ENCODE measurements around the gene RMDN2. TPM values are rescaled to one million over a fixed set of nuclear protein-coding genes. Genes with fewer than 3 reads are reported as not detected.

Gene RMDN2
- 1 to 10 TPM; 5.6 to 7.1 TPM for total RNA-seq
- polyA plus RNA-seq = 1 to 10 TPM; 5.8 to 6.7 (median 6.4) TPM
- total RNA-seq = 7.8 to 11.0 (median 9.1) reads per million in 6 experiments

- POLR2A ChIA-PET = interaction anchor here (0.6 to 1.7 kb wide), 11 partner anchors 9 to 1513 kb away, joined by 3 to 10 read pairs (median 3); partner anchors contain the start of gene SRSF7
- Mint-ChIP-seq H3K27me3 (peaks cover 0 to 3% (median 0%) of the 10 kb centered on the region in 5 donors), H3K9me3 (no peaks in the 10 kb centered on the region), H3K4me1 (peaks cover 10 to 44% (median 19%) of the 10 kb centered on the region in 4 donors), H3K4me3 (peak within 1 kb of the TSS; percentile 89 to 99 (median 94)), H3K27ac (peak within 1 kb of the TSS; percentile 90 to 99 (median 96)), H3K36me3 (peaks cover 0 to 2% (median 1%) of the 10 kb centered on the region in 3 donors)
- DNase-seq = peak; percentile 58 to 89 (median 78)
- ATAC-seq = peak; percentile 82 to 84
These were observed at the start of gene RMDN2 for GRCh38 chr2:37925063-37925897. RMDN2 (plus strand) TSS chr2:37925287; CDS start chr2:37929278, 3,991 bp downstream.

GRCh38 chr2:37875403-37875906, 49.6 kb upstream of the RMDN2 start:
- H3K4me3 Mint-ChIP-seq = no peak overlapping the region
- POLR2A ChIA-PET = no interaction called here
- no peak for ATAC-seq

GRCh38 chr2:37876227-37876626, 48.9 kb upstream of the RMDN2 start:
- no peak overlapping the region for H3K27ac Mint-ChIP-seq
- DNase-seq = no peak
- H3K27me3 Mint-ChIP-seq = peaks cover 6 to 30% (median 13%) of the 10 kb centered on the region in 5 donors
- ATAC-seq = no peak
- POLR2A ChIA-PET = no interaction called here
- H3K4me1 Mint-ChIP-seq = peaks cover 0 to 10% (median 2%) of the 10 kb centered on the region in 4 donors
- H3K9me3 Mint-ChIP-seq = no peaks in the 10 kb centered on the region
- H3K4me3 Mint-ChIP-seq = no peak overlapping the region
- H3K36me3 Mint-ChIP-seq = no peaks in the 10 kb centered on the region

More at GRCh38 chr2:37875403-37875906, 49.6 kb upstream of the RMDN2 start:
- Mint-ChIP-seq H3K36me3 (no peaks in the 10 kb centered on the region), H3K27ac (peak overlapping the region in 1 of 10 donors; percentile 7), H3K9me3 (no peaks in the 10 kb centered on the region), H3K4me1 (peaks cover 0 to 10% (median 2%) of the 10 kb centered on the region in 4 donors), H3K27me3 (peaks cover 3 to 23% (median 8%) of the 10 kb centered on the region in 5 donors)
- DNase-seq = no peak

GRCh38 chr2:37877457-37878315, 47.4 kb upstream of the RMDN2 start:
- Mint-ChIP-seq H3K27me3 (peaks cover 9 to 37% (median 18%) of the 10 kb centered on the region in 5 donors), H3K36me3 (no peaks in the 10 kb centered on the region), H3K4me1 (peaks cover 0 to 3% (median under 1%) of the 10 kb centered on the region in 4 donors), H3K4me3 (no peak overlapping the region), H3K9me3 (no peaks in the 10 kb centered on the region), H3K27ac (no peak overlapping the region)
- POLR2A ChIA-PET = interaction anchor here (0.6 kb wide), 2 partner anchors 482 to 560 kb away, joined by 3 to 4 read pairs; no protein-coding TSS in a partner anchor
- DNase-seq = peak in 5 of 10 donors; percentile 17 to 59 (median 53)
- ATAC-seq = peak; percentile 56 to 77

GRCh38 chr2:37878536-37878935, 46.6 kb upstream of the RMDN2 start:
- H3K27ac Mint-ChIP-seq = no peak overlapping the region
- DNase-seq (no peak), ATAC-seq (no peak)
- no peaks in the 10 kb centered on the region for H3K9me3 Mint-ChIP-seq
- POLR2A ChIA-PET = interaction anchor here (0.6 kb wide), 1 partner anchor 560 kb away, joined by 3 read pairs; no protein-coding TSS in a partner anchor
- peaks cover 11 to 37% (median 18%) of the 10 kb centered on the region in 5 donors for H3K27me3 Mint-ChIP-seq
- peaks cover 0 to 3% (median under 1%) of the 10 kb centered on the region in 4 donors for H3K4me1 Mint-ChIP-seq
- H3K4me3 Mint-ChIP-seq = no peak overlapping the region
- no peaks in the 10 kb centered on the region for H3K36me3 Mint-ChIP-seq

- POLR2A ChIA-PET = no interaction called here
- H3K4me3 Mint-ChIP-seq = no peak overlapping the region
- H3K27ac Mint-ChIP-seq = no peak overlapping the region
- H3K9me3 Mint-ChIP-seq = no peaks in the 10 kb centered on the region
- peak in 1 of 2 donors; percentile 40 for ATAC-seq
- peaks cover 10 to 27% (median 16%) of the 10 kb centered on the region in 5 donors for H3K27me3 Mint-ChIP-seq
- H3K4me1 Mint-ChIP-seq = peaks cover 0 to 3% (median under 1%) of the 10 kb centered on the region in 4 donors
- H3K36me3 Mint-ChIP-seq = no peaks in the 10 kb centered on the region
- DNase-seq = no peak
These were observed 44.5 kb upstream of the RMDN2 start for GRCh38 chr2:37880551-37880950.

GRCh38 chr2:37881397-37881796, 43.7 kb upstream of the RMDN2 start:
- POLR2A ChIA-PET = no interaction called here
- ATAC-seq = no peak
- no peaks in the 10 kb centered on the region for H3K9me3 Mint-ChIP-seq
- no peak overlapping the region for H3K4me3 Mint-ChIP-seq
- H3K4me1 Mint-ChIP-seq = peaks cover 3 to 8% (median 6%) of the 10 kb centered on the region in 4 donors
- DNase-seq = no peak
- peaks cover 12 to 27% (median 18%) of the 10 kb centered on the region in 5 donors for H3K27me3 Mint-ChIP-seq
- H3K36me3 Mint-ChIP-seq = no peaks in the 10 kb centered on the region
- H3K27ac Mint-ChIP-seq = no peak overlapping the region

GRCh38 chr2:37882036-37882435, 43.1 kb upstream of the RMDN2 start:
- Mint-ChIP-seq H3K36me3 (no peaks in the 10 kb centered on the region), H3K4me1 (peaks cover 8 to 13% (median 9%) of the 10 kb centered on the region in 4 donors), H3K27ac (no peak overlapping the region), H3K9me3 (no peaks in the 10 kb centered on the region), H3K4me3 (no peak overlapping the region), H3K27me3 (peaks cover 12 to 27% (median 18%) of the 10 kb centered on the region in 5 donors)
- DNase-seq (no peak), ATAC-seq (no peak)
- POLR2A ChIA-PET = no interaction called here

- no peak overlapping the region for H3K4me3 Mint-ChIP-seq
- POLR2A ChIA-PET = no interaction called here
- ATAC-seq (no peak), DNase-seq (no peak)
- no peaks in the 10 kb centered on the region for H3K36me3 Mint-ChIP-seq
- H3K9me3 Mint-ChIP-seq = no peaks in the 10 kb centered on the region
- H3K27ac Mint-ChIP-seq = no peak overlapping the region
- peaks cover 6 to 13% (median 10%) of the 10 kb centered on the region in 4 donors for H3K4me1 Mint-ChIP-seq
- H3K27me3 Mint-ChIP-seq = peaks cover 12 to 27% (median 20%) of the 10 kb centered on the region in 5 donors
These were observed 41.6 kb upstream of the RMDN2 start for GRCh38 chr2:37883518-37883917.

GRCh38 chr2:37885329-37885993, 39.6 kb upstream of the RMDN2 start:
- Mint-ChIP-seq H3K27me3 (peaks cover 6 to 19% (median 14%) of the 10 kb centered on the region in 5 donors), H3K36me3 (no peaks in the 10 kb centered on the region), H3K4me1 (peaks cover 9 to 13% (median 10%) of the 10 kb centered on the region in 4 donors), H3K9me3 (no peaks in the 10 kb centered on the region), H3K27ac (peak overlapping the region in 1 of 10 donors; percentile 17), H3K4me3 (no peak overlapping the region)
- DNase-seq = no peak
- POLR2A ChIA-PET = no interaction called here
- ATAC-seq = no peak

- Mint-ChIP-seq H3K4me3 (no peak overlapping the region), H3K9me3 (no peaks in the 10 kb centered on the region), H3K36me3 (no peaks in the 10 kb centered on the region), H3K27ac (peak overlapping the region in 1 of 10 donors; percentile 15), H3K4me1 (peaks cover 14 to 22% (median 21%) of the 10 kb centered on the region in 4 donors), H3K27me3 (peaks cover 1 to 10% (median 9%) of the 10 kb centered on the region in 5 donors)
- POLR2A ChIA-PET = interaction anchor here (1.3 kb wide), 1 partner anchor 38 kb away, joined by 3 read pairs; the partner anchor contains the start of gene RMDN2
- ATAC-seq (no peak), DNase-seq (no peak)
These were observed 38.3 kb upstream of the RMDN2 start for GRCh38 chr2:37886745-37887144.
